DND-41 (cell line): Measurements from ENCODE around the gene GASK1B.

ENCODE experiments used
- ATAC-seq: fragments of 200-7000 bp; cut with Tn5 transposase; 3 replicates; pipeline ENCODE4 v1.9.1; 2021; ENCODE audit warnings: low read depth; ENCODE audit not compliant: insufficient read depth
- DNase-seq: peaks from one replicate; pipeline ENCODE4 v3.0.0-alpha.2; 2020
- H2AFZ ChIP-seq: 2 replicates; pipeline ENCODE4 v1.6.0; 2012; ENCODE audit warnings: low read depth, low read length
- H3K27ac ChIP-seq: 2 replicates; pipeline ENCODE4 v1.5.1; 2012; ENCODE audit warnings: low read length, inconsistent platforms
- H3K27me3 ChIP-seq: fragments of 200-600 bp; sonication (generic); 2 replicates; pipeline ENCODE4 v1.6.0; 2012; ENCODE audit warnings: low read length, mild to moderate bottlenecking, inconsistent platforms; ENCODE audit not compliant: insufficient read depth, poor library complexity
- H3K36me3 ChIP-seq: 2 replicates; pipeline ENCODE4 v1.5.1; 2012; ENCODE audit warnings: low read length, inconsistent platforms; ENCODE audit not compliant: insufficient read depth
- H3K4me1 ChIP-seq: 2 replicates; pipeline ENCODE4 v1.5.1; 2012; ENCODE audit warnings: mild to moderate bottlenecking, low read length; ENCODE audit not compliant: insufficient read depth
- H3K4me2 ChIP-seq: 2 replicates; pipeline ENCODE4 v1.6.0; 2012; ENCODE audit warnings: mild to moderate bottlenecking, moderate library complexity, low read length, inconsistent platforms; ENCODE audit not compliant: insufficient read depth
- H3K4me3 ChIP-seq, 2 experiments: fragments of 200-600 bp in 1 of 2; shearing (Covaris generic) in 1 of 2; 2 replicates each; pipeline ENCODE4 v1.5.1; 2012 to 2016; ENCODE audit warnings: inconsistent platforms in 2 of 2, low read length in 2 of 2, mild to moderate bottlenecking in 2 of 2, low read depth in 1 of 2, moderate library complexity in 1 of 2
- H3K79me2 ChIP-seq: 2 replicates; pipeline ENCODE4 v1.6.0; 2012; ENCODE audit warnings: low read length, inconsistent platforms; ENCODE audit not compliant: insufficient read depth
- H3K9ac ChIP-seq: 2 replicates; pipeline ENCODE4 v1.6.0; 2012; ENCODE audit warnings: low read depth, mild to moderate bottlenecking, inconsistent platforms, low read length, moderate library complexity
- H3K9me3 ChIP-seq: 2 replicates; pipeline ENCODE4 v1.5.1; 2012; ENCODE audit warnings: low read length, moderate library complexity, mild to moderate bottlenecking, inconsistent platforms; ENCODE audit not compliant: insufficient read depth, severe bottlenecking
- H4K20me1 ChIP-seq: 2 replicates; pipeline ENCODE4 v1.6.0; 2012; ENCODE audit warnings: low read length; ENCODE audit not compliant: insufficient read depth
- CTCF ChIP-seq: IDR thresholded peaks from 2 replicates; pipeline ENCODE4 v1.5.1; 2012; ENCODE audit warnings: borderline replicate concordance, low read length, moderate library complexity, mild to moderate bottlenecking; ENCODE audit not compliant: poor library complexity, severe bottlenecking; ENCODE audit errors: extremely low read depth
- EZH2 ChIP-seq: IDR thresholded peaks from 3 replicates; pipeline ENCODE4 v1.6.1; 2012; ENCODE audit warnings: borderline replicate concordance, low read depth, mild to moderate bottlenecking, moderate library complexity, low read length, inconsistent platforms; ENCODE audit not compliant: severe bottlenecking

The GASK1B gene

GRCh38 chr4:158193171-158193749 is 20.4 kb upstream of the GASK1B start:
- ATAC-seq = no peak
- no peak overlapping the region for H3K9ac ChIP-seq
- H3K36me3 ChIP-seq = no peaks in the 10 kb centered on the region
- no peak overlapping the region for H2AFZ ChIP-seq
- no peaks in the 10 kb centered on the region for H3K27me3 ChIP-seq
- H3K79me2 ChIP-seq = no peaks in the 10 kb centered on the region
- TF ChIP-seq EZH2 = no peak
- peak; percentile 46 for TF ChIP-seq CTCF
- no peaks in the 10 kb centered on the region for H4K20me1 ChIP-seq
- H3K9me3 ChIP-seq = no peaks in the 10 kb centered on the region
- no peak overlapping the region for H3K27ac ChIP-seq
- no peak overlapping the region for H3K4me2 ChIP-seq
- DNase-seq = no peak
- no peaks in the 10 kb centered on the region for H3K4me1 ChIP-seq
- no peak overlapping the region for H3K4me3 ChIP-seq

- H3K4me3 ChIP-seq = no peak overlapping the region
- no peaks in the 10 kb centered on the region for H3K27me3 ChIP-seq
- no peak for ATAC-seq
- TF ChIP-seq EZH2 = no peak
- no peak for TF ChIP-seq CTCF
- H3K9me3 ChIP-seq = no peaks in the 10 kb centered on the region
- H4K20me1 ChIP-seq = no peaks in the 10 kb centered on the region
- H3K79me2 ChIP-seq = no peaks in the 10 kb centered on the region
- no peaks in the 10 kb centered on the region for H3K36me3 ChIP-seq
- no peaks in the 10 kb centered on the region for H3K4me1 ChIP-seq
- no peak overlapping the region for H3K9ac ChIP-seq
- H2AFZ ChIP-seq = no peak overlapping the region
- DNase-seq = no peak
- no peak overlapping the region for H3K27ac ChIP-seq
- H3K4me2 ChIP-seq = no peak overlapping the region
These were observed 19.8 kb upstream of the GASK1B start for GRCh38 chr4:158192439-158193158.

GRCh38 chr4:158190718-158191117 is 17.9 kb upstream of the GASK1B start:
- H3K27me3 ChIP-seq = no peaks in the 10 kb centered on the region
- no peak overlapping the region for H3K4me2 ChIP-seq
- no peaks in the 10 kb centered on the region for H3K36me3 ChIP-seq
- H3K9me3 ChIP-seq = no peaks in the 10 kb centered on the region
- no peaks in the 10 kb centered on the region for H4K20me1 ChIP-seq
- no peak overlapping the region for H2AFZ ChIP-seq
- H3K9ac ChIP-seq = no peak overlapping the region
- ATAC-seq (no peak), DNase-seq (no peak)
- H3K4me3 ChIP-seq = no peak overlapping the region
- TF ChIP-seq CTCF (no peak), EZH2 (no peak)
- H3K79me2 ChIP-seq = no peaks in the 10 kb centered on the region
- no peaks in the 10 kb centered on the region for H3K4me1 ChIP-seq
- no peak overlapping the region for H3K27ac ChIP-seq
